Liver (tissue), 9 donors: ENCODE data around the gene PM20D2. TPM values are rescaled to one million over a fixed set of nuclear protein-coding genes. Genes with fewer than 3 reads are reported as not detected.

ENCODE experiments used
- DNase-seq: peaks from one replicate; pipeline ENCODE4 v3.0.0-alpha.2; 2017; ENCODE audit warnings: low spot score
- H3K27ac ChIP-seq, 2 donors: one replicate each; pipeline ENCODE4 v1.7.0; 2013; ENCODE audit warnings: inconsistent platforms in 2 of 2, low read length in 2 of 2, control low read depth in 1 of 2, low read depth in 1 of 2, mild to moderate bottlenecking in 1 of 2
- H3K27me3 ChIP-seq, 4 donors: one replicate each; pipeline versions ENCODE4 v1.6.1 to v1.7.0; 2013; ENCODE audit warnings: low read length in 3 of 4, inconsistent platforms in 1 of 4, mild to moderate bottlenecking in 1 of 4, moderate library complexity in 1 of 4; ENCODE audit not compliant: control insufficient read depth in 4 of 4, insufficient read depth in 4 of 4
- H3K36me3 ChIP-seq, 4 donors: one replicate each; pipeline versions ENCODE4 v1.6.1 to v1.7.0; 2013; ENCODE audit warnings: low read length in 3 of 4, mild to moderate bottlenecking in 3 of 4, low read depth in 1 of 4, moderate library complexity in 1 of 4; ENCODE audit not compliant: control insufficient read depth in 4 of 4, insufficient read depth in 3 of 4
- H3K4me1 ChIP-seq, 4 donors: one replicate each; pipeline versions ENCODE4 v1.6.1 to v1.7.0; 2013; ENCODE audit warnings: low read length in 3 of 4, mild to moderate bottlenecking in 3 of 4, moderate library complexity in 1 of 4; ENCODE audit not compliant: control insufficient read depth in 4 of 4, insufficient read depth in 4 of 4
- H3K4me3 ChIP-seq, 3 donors: one replicate each; pipeline versions ENCODE4 v1.6.1 to v1.7.0; 2013; ENCODE audit warnings: low read length in 3 of 3, control low read depth in 1 of 3, low read depth in 1 of 3, mild to moderate bottlenecking in 1 of 3
- H3K9ac ChIP-seq, 2 donors: one replicate each; pipeline ENCODE4 v1.7.0; 2013; ENCODE audit warnings: low read length in 2 of 2, mild to moderate bottlenecking in 2 of 2, moderate library complexity in 2 of 2, control low read depth in 1 of 2, low read depth in 1 of 2
- H3K9me3 ChIP-seq, 4 donors: one replicate each; pipeline versions ENCODE4 v1.6.1 to v1.7.0; 2013; ENCODE audit warnings: low read length in 3 of 4; ENCODE audit not compliant: control insufficient read depth in 4 of 4
- ATF3 ChIP-seq: IDR thresholded peaks from 2 replicates; pipeline ENCODE4 v1.6.1; 2016; ENCODE audit warnings: antibody characterized with exemption
- CTCF ChIP-seq: fragments of 150-350 bp; IDR thresholded peaks from 2 replicates; pipeline ENCODE4 v1.5.1; 2017; ENCODE audit warnings: improper control_type of control experiment, low read depth, low read length; ENCODE audit not compliant: missing input control
- EGR1 ChIP-seq, 2 donors: IDR thresholded peaks; 2 replicates each; pipeline ENCODE4 v1.6.1; 2016 to 2018; ENCODE audit warnings: antibody characterized with exemption in 2 of 2, low read depth in 2 of 2
- FOXA1 ChIP-seq: IDR thresholded peaks from 2 replicates; pipeline ENCODE4 v1.6.1; 2016; ENCODE audit warnings: antibody characterized with exemption
- HNF4A ChIP-seq, 2 donors: conservative IDR thresholded peaks; 2 replicates each; pipeline ENCODE4 v1.6.1; 2016; ENCODE audit warnings: antibody characterized with exemption in 2 of 2, mild to moderate bottlenecking in 2 of 2
- HNF4G ChIP-seq: IDR thresholded peaks from 2 replicates; pipeline ENCODE4 v1.6.1; 2016; ENCODE audit warnings: antibody characterized with exemption
- NR2F2 ChIP-seq: IDR thresholded peaks from 2 replicates; pipeline ENCODE4 v1.6.1; 2016; ENCODE audit warnings: antibody characterized with exemption
- RAD21 ChIP-seq, 2 donors: IDR thresholded peaks; 2 replicates each; pipeline ENCODE4 v1.6.1; 2016; ENCODE audit warnings: antibody characterized with exemption in 2 of 2, mild to moderate bottlenecking in 2 of 2
- SP1 ChIP-seq: IDR thresholded peaks from 2 replicates; pipeline ENCODE4 v1.6.1; 2018; ENCODE audit warnings: antibody characterized with exemption, mild to moderate bottlenecking
- YY1 ChIP-seq: IDR thresholded peaks from 2 replicates; pipeline ENCODE4 v1.6.1; 2016; ENCODE audit warnings: antibody characterized with exemption, mild to moderate bottlenecking
- WGBS: extraction: QIAGEN DNeasy Blood & Tissue Kit; methylation state at CpG from one replicate; pipeline ENCODE4 v1.1.7; 2013; 5-methylcytosine and 5-hydroxymethylcytosine counted together
- polyA plus RNA-seq, 2 donors: library from polyadenylated mRNA; stranded (reverse) in 1 of 2; unstranded in 1 of 2; fragments of 200-250 nt in 1 of 2; fragments of >200 nt in 1 of 2; fragmentation: Nextera tagmentation in 1 of 2; extraction: Ambion mirVana in 1 of 2; gene quantifications; one replicate each; pipeline versions ENCODE4 v1.2.1 to v1.2.3, GENCODE V29; 2013 to 2015
- total RNA-seq, 2 donors: library from RNA; depleted of rRNA; stranded (reverse); fragments of >200 nt; gene quantifications; one replicate each; pipeline ENCODE4 v1.2.3, GENCODE V29; 2014
- TF ChIP-seq, protein P1 (sequence below): IDR thresholded peaks from 2 replicates; pipeline ENCODE4 v1.6.1; 2016; ENCODE audit warnings: antibody characterized with exemption
- TF ChIP-seq, protein P2 (sequence below): IDR thresholded peaks from 2 replicates; pipeline ENCODE4 v1.6.1; 2016; ENCODE audit warnings: antibody characterized with exemption, mild to moderate bottlenecking
- donor health status: healthy.
- donor health status: healthy.
- donor health status: healthy.
- donor health status: healthy.
- donor health status: healthy.

The PM20D2 gene
- total and polyA plus RNA-seq, 4 donors, result 1.7 to 12.4 (median 4.5) TPM

GRCh38 chr6:89116702-89117101 is 29.2 kb upstream of the PM20D2 start:
- 75% methylated on average over 6 of the region's 6 CpGs for WGBS
- Histone ChIP-seq H3K27me3 (no peaks in the 10 kb centered on the region), H3K9ac (no peak overlapping the region), H3K9me3 (no peaks in the 10 kb centered on the region), H3K36me3 (no peaks in the 10 kb centered on the region), H3K27ac (no peak overlapping the region), H3K4me3 (peak overlapping the region in 1 of 3 donors; percentile 66), H3K4me1 (peaks cover 3 to 7% (median 5%) of the 10 kb centered on the region in 4 donors)
- TF ChIP-seq NR2F2 (no peak), RAD21 (IDR thresholded peaks at IDR 0.05) (no peak), CTCF (no peak), YY1 (no peak)
- DNase-seq, result no peak

GRCh38 chr6:89117211-89118108 is 28.4 kb upstream of the PM20D2 start, which contains the start of gene SRSF12:
SRSF12 (minus strand) TSS chr6:89118071; CDS start chr6:89117887, 184 bp downstream.
- Histone ChIP-seq H3K27ac (no peak within 1 kb of the TSS), H3K4me1 (peaks cover 3 to 7% (median 5%) of the 10 kb centered on the region in 4 donors), H3K36me3 (no peaks in the 10 kb centered on the region), H3K4me3 (peak within 1 kb of the TSS; percentile 57 to 72 (median 66)), H3K27me3 (no peaks in the 10 kb centered on the region), H3K9me3 (no peaks in the 10 kb centered on the region), H3K9ac (peak within 1 kb of the TSS in 1 of 2 donors; percentile 47)
- TF ChIP-seq HNF4G (no peak), ATF3 (no peak), YY1 (no peak), RAD21 (IDR thresholded peaks at IDR 0.05) (peak in 1 of 2 donors; percentile 6), HNF4A (conservative IDR thresholded peaks at IDR 0.05) (no peak), EGR1 (IDR thresholded peaks at IDR 0.05; ENCODE audit: low read depth in 2 of 2) (no peak)
- TF ChIP-seq, protein P1, sequence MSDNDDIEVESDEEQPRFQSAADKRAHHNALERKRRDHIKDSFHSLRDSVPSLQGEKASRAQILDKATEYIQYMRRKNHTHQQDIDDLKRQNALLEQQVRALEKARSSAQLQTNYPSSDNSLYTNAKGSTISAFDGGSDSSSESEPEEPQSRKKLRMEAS, result no peak
- peak; percentile 40 for DNase-seq
- under 1% methylated on average over 106 of the region's 106 CpGs for WGBS

- Histone ChIP-seq H3K4me1 (peaks cover 3 to 7% (median 5%) of the 10 kb centered on the region in 4 donors), H3K27ac (no peak overlapping the region), H3K9me3 (no peaks in the 10 kb centered on the region), H3K9ac (no peak overlapping the region), H3K4me3 (no peak overlapping the region), H3K36me3 (no peaks in the 10 kb centered on the region), H3K27me3 (no peaks in the 10 kb centered on the region)
- WGBS, result 91% methylated on average over 8 of the region's 8 CpGs
- TF ChIP-seq EGR1 (IDR thresholded peaks at IDR 0.05; ENCODE audit: low read depth in 2 of 2) (no peak), SP1 (no peak), CTCF (no peak), ATF3 (no peak), HNF4G (no peak), FOXA1 (no peak)
- TF ChIP-seq, protein P1, result no peak
- TF ChIP-seq, protein P2, sequence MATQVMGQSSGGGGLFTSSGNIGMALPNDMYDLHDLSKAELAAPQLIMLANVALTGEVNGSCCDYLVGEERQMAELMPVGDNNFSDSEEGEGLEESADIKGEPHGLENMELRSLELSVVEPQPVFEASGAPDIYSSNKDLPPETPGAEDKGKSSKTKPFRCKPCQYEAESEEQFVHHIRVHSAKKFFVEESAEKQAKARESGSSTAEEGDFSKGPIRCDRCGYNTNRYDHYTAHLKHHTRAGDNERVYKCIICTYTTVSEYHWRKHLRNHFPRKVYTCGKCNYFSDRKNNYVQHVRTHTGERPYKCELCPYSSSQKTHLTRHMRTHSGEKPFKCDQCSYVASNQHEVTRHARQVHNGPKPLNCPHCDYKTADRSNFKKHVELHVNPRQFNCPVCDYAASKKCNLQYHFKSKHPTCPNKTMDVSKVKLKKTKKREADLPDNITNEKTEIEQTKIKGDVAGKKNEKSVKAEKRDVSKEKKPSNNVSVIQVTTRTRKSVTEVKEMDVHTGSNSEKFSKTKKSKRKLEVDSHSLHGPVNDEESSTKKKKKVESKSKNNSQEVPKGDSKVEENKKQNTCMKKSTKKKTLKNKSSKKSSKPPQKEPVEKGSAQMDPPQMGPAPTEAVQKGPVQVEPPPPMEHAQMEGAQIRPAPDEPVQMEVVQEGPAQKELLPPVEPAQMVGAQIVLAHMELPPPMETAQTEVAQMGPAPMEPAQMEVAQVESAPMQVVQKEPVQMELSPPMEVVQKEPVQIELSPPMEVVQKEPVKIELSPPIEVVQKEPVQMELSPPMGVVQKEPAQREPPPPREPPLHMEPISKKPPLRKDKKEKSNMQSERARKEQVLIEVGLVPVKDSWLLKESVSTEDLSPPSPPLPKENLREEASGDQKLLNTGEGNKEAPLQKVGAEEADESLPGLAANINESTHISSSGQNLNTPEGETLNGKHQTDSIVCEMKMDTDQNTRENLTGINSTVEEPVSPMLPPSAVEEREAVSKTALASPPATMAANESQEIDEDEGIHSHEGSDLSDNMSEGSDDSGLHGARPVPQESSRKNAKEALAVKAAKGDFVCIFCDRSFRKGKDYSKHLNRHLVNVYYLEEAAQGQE, result no peak
- DNase-seq, result no peak
These were observed 26.9 kb upstream of the PM20D2 start for GRCh38 chr6:89118931-89119330.
